HG02610 (cell line): ENCODE measurements around the gene INTS6L.

Source experiments
- ATAC-seq: cut with Tn5 transposase; IDR thresholded peaks from one replicate; pipeline ENCODE4 v1.9.1; 2021; ENCODE audit warnings: mild to moderate bottlenecking, moderate library complexity; ENCODE audit not compliant: unreplicated experiment

Gene INTS6L

DNA sequence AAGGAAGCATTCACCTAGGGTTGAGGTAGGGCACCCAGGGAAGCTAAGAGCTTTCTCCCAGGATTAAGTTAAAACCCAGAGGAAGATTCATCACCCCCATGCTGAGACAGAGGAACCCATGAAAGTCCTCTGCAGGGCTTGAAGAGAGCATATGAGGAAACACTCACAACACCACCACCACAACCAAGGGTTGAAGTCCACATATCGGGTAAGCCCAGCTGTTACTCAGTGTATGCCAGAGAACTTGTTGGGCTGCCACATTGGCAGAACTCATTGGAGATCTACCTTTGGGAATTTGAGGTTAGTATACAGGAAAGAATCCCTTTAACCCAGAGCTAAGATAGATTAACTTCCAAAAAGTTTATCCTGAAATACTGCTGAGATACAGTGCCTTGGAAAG is 75.1 kb downstream of the INTS6L start:
- ATAC-seq = no peak

DNA sequence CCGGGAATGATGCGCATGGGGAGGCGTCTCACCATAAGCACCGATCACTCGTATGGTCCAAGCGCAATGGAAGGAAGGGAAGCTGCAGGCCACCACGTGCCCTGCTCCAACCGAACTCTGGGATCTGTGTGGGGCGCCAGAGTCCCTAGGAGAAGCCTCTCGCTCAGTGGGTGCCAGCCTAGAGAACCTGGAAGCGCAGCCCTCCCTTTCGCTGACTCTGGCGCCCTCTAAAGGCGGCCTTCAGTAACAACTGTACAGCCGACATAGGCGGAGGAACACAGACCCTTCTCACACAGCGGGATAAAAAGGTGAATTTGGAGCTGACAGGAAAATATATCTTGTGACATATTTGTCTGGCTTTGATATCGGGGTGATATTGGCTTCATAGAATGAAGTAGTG is 76.0 kb downstream of the INTS6L start:
- ATAC-seq = no peak

DNA sequence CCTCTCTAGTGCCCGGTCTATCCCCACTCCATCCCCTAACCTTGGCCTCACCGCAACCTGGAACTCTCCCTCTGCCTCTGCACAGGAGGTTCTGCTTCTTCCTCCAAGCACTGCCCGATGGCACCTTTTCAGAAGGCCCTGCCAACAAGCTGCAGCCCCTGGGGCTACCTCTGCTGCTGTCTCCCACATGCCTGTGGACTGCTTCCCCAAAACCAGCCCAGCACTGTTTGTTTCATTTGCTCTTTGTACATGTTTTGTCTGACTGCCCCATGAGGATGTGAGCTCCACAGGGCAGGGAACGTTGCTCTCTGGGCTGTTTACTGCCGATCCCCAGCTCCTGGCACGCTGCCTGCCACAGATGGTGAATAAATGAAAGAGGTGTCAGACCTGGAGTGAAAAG is 85.4 kb downstream of the INTS6L start:
- ATAC-seq = no peak

DNA sequence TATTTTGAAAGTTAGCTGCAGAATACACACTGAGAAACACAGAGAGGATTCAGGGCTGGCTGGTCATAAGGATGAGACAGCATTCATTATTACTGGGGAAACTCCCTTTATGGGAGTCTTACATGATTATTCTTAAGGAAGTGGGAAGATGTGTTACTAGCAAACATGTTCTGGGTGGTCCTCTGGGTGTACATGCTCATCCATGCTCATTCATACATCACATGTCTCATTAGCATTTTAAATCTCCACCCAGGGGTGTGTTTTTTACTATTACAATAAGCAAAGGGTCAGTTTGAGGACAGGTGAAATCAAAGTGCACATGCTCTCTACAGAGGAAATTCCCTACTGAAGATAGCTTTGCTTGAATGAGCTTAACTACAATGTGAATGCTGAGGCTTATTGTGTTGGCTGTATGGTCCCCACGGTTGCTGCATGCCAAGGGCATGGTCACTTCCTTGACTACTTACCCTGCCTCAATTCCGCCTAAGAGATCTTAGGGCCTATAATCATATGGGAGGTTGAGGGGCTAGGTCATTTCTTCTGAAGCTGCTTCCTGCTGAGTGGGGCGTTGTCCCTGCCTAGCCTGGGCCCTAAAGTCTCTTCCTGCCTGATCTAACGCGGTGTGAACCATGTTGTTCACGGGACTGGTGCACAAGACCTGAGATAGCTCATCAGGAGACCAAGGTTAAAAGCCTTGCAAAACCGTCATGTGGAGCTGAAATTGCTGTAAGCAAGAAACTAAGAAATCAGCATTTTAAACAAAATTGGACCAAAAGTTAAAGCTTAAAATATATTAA is 104.1 kb downstream of the INTS6L start:
- peak; percentile 76 for ATAC-seq

DNA sequence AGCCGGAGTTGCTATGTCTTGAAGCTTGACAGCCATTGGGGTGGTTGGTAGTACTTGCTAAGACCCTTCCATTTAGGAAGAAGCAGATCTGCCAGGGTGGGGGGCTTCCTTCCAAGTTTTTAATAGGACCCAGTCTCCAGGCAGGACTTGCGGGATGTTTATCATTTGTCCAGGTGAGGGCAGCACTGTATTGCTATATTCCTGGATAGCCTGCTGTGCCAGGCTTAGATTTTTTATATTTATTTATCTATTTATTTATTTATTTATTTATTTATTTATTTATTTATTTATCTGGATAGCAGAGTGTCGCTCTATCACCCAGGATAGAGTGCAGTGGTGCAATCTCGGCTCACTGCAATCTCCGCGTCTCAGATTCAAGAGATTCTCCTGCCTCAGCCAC is 105.5 kb downstream of the INTS6L start:
- ATAC-seq = no peak

DNA sequence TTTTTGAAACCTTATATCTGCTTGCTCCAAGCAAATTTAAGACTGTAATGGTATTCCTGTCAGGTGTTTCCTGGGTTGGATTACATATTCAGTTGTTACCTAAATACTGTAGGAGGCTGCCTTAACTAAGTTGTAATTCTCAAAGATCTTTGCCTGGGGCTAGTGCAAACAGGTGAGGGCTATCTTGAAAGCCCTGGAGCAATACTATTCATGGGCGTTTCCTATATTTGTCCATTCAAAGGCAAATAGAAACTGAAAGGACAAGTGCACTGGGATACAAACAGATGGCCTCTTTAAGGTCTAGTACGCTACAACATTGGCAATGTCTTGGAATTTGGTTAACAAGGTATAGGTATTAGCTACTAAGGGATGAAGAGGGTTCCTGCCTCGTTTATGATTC is 108.9 kb downstream of the INTS6L start:
- ATAC-seq = no peak
